Measurements from ENCODE around the gene TNK2.

- TF ChIP-seq CTCF (tag by site-specific recombination; IDR thresholded peaks at IDR 0.05) (no peak), ZNF18 (tag by site-specific recombination; IDR thresholded peaks at IDR 0.05) (no peak), YY1 (tag by site-specific recombination; IDR thresholded peaks at IDR 0.05) (no peak), HIC1 (tag by site-specific recombination; IDR thresholded peaks at IDR 0.05) (no peak), ZBTB49 (tag by site-specific recombination; IDR thresholded peaks at IDR 0.05; ENCODE audit: low read depth) (no peak), TCF7L2 (IDR thresholded peaks at IDR 0.05; ENCODE audit: borderline replicate concordance, low read depth, low read length) (no peak), ZFP69B (tag by site-specific recombination; IDR thresholded peaks at IDR 0.05) (no peak), ATF2 (tag by site-specific recombination; IDR thresholded peaks at IDR 0.05; ENCODE audit: low read depth) (no peak), ZBTB44 (tag by site-specific recombination; IDR thresholded peaks at IDR 0.05) (no peak)
These were observed 3.6 kb upstream of the TNK2 start for GRCh38 chr3:195911946-195912270.

Data from HEK293 (cell line).